ENCODE results near the gene ACOT8.

The ACOT8 gene

GRCh38 chr20:45853484-45853883, 3.7 kb downstream of the ACOT8 start:
- no peak for DNase-seq
- no peak for TF ChIP-seq GATA1 (IDR thresholded peaks at IDR 0.05; ENCODE audit: low read depth, low read length)
- no peak for TF ChIP-seq POLR2A (IDR thresholded peaks at IDR 0.05; ENCODE audit: low read length)

GRCh38 chr20:45852326-45852725, 4.9 kb downstream of the ACOT8 start:
- DNase-seq, result peak; percentile 36 to 57

GRCh38 chr20:45851501-45851900, 5.7 kb downstream of the ACOT8 start:
- no peak for TF ChIP-seq POLR2A (IDR thresholded peaks at IDR 0.05; ENCODE audit: low read length)
- no peak for DNase-seq

More at GRCh38 chr20:45852326-45852725, 4.9 kb downstream of the ACOT8 start:
- no peak for TF ChIP-seq POLR2A (IDR thresholded peaks at IDR 0.05; ENCODE audit: low read length)
- TF ChIP-seq GATA1 (IDR thresholded peaks at IDR 0.05; ENCODE audit: low read depth, low read length), result no peak

GRCh38 chr20:45850926-45851325, 6.3 kb downstream of the ACOT8 start:
- peak; percentile 91 to 94 for DNase-seq
- TF ChIP-seq GATA1 (IDR thresholded peaks at IDR 0.05; ENCODE audit: low read depth, low read length), result peak; percentile 12
- TF ChIP-seq POLR2A (IDR thresholded peaks at IDR 0.05; ENCODE audit: low read length), result peak; percentile 28

- TF ChIP-seq POLR2A (IDR thresholded peaks at IDR 0.05; ENCODE audit: low read length), result no peak
- TF ChIP-seq GATA1 (IDR thresholded peaks at IDR 0.05; ENCODE audit: low read depth, low read length), result no peak
- peak in 1 of 2 experiments; percentile 21 for DNase-seq
These were observed 7.0 kb downstream of the ACOT8 start for GRCh38 chr20:45850238-45850637.

GRCh38 chr20:45848969-45849582, 8.1 kb downstream of the ACOT8 start:
- TF ChIP-seq POLR2A (IDR thresholded peaks at IDR 0.05; ENCODE audit: low read length), result no peak

GRCh38 chr20:45848421-45848820, 8.8 kb downstream of the ACOT8 start:
- TF ChIP-seq GATA1 (IDR thresholded peaks at IDR 0.05; ENCODE audit: low read depth, low read length), result no peak
- no peak for TF ChIP-seq POLR2A (IDR thresholded peaks at IDR 0.05; ENCODE audit: low read length)

More at GRCh38 chr20:45848969-45849582, 8.1 kb downstream of the ACOT8 start:
- no peak for DNase-seq

GRCh38 chr20:45845452-45845851, 11.7 kb downstream of the ACOT8 start:
- no peak for TF ChIP-seq GATA1 (IDR thresholded peaks at IDR 0.05; ENCODE audit: low read depth, low read length)
- no peak for TF ChIP-seq POLR2A (IDR thresholded peaks at IDR 0.05; ENCODE audit: low read length)
- no peak for DNase-seq

More at GRCh38 chr20:45848421-45848820, 8.8 kb downstream of the ACOT8 start:
- DNase-seq, result no peak

GRCh38 chr20:45843506-45843905, 13.7 kb downstream of the ACOT8 start:
- TF ChIP-seq POLR2A (IDR thresholded peaks at IDR 0.05; ENCODE audit: low read length), result no peak
- no peak for TF ChIP-seq GATA1 (IDR thresholded peaks at IDR 0.05; ENCODE audit: low read depth, low read length)
- DNase-seq, result no peak

GRCh38 chr20:45842169-45842812, 14.9 kb downstream of the ACOT8 start:
- TF ChIP-seq GATA1 (IDR thresholded peaks at IDR 0.05; ENCODE audit: low read depth, low read length), result no peak
- no peak for TF ChIP-seq POLR2A (IDR thresholded peaks at IDR 0.05; ENCODE audit: low read length)
- DNase-seq, result no peak

- TF ChIP-seq POLR2A (IDR thresholded peaks at IDR 0.05; ENCODE audit: low read length), result no peak
- TF ChIP-seq GATA1 (IDR thresholded peaks at IDR 0.05; ENCODE audit: low read depth, low read length), result no peak
- no peak for DNase-seq
These were observed 15.6 kb downstream of the ACOT8 start for GRCh38 chr20:45841407-45842129.

GRCh38 chr20:45840700-45841198, 16.4 kb downstream of the ACOT8 start:
- TF ChIP-seq POLR2A (IDR thresholded peaks at IDR 0.05; ENCODE audit: low read length), result no peak
- TF ChIP-seq GATA1 (IDR thresholded peaks at IDR 0.05; ENCODE audit: low read depth, low read length), result no peak
- no peak for DNase-seq

- DNase-seq, result peak; percentile 70 to 89
- TF ChIP-seq POLR2A (IDR thresholded peaks at IDR 0.05; ENCODE audit: low read length), result no peak
- TF ChIP-seq GATA1 (IDR thresholded peaks at IDR 0.05; ENCODE audit: low read depth, low read length), result no peak
These were observed 20.4 kb downstream of the ACOT8 start for GRCh38 chr20:45836841-45837240.

GRCh38 chr20:45835825-45836224, 21.4 kb downstream of the ACOT8 start:
- TF ChIP-seq POLR2A (IDR thresholded peaks at IDR 0.05; ENCODE audit: low read length) (no peak), GATA1 (IDR thresholded peaks at IDR 0.05; ENCODE audit: low read depth, low read length) (no peak)
- DNase-seq, result peak; percentile 72 to 83

Measured in erythroblast (primary cell).